ENCODE results near the gene POLD2.
"Not testable (repeated sequence)": the region's sequence is repeated elsewhere in the genome, so short reads cannot be mapped to it uniquely, and the experiment has no call there.

Gene POLD2

DNA sequence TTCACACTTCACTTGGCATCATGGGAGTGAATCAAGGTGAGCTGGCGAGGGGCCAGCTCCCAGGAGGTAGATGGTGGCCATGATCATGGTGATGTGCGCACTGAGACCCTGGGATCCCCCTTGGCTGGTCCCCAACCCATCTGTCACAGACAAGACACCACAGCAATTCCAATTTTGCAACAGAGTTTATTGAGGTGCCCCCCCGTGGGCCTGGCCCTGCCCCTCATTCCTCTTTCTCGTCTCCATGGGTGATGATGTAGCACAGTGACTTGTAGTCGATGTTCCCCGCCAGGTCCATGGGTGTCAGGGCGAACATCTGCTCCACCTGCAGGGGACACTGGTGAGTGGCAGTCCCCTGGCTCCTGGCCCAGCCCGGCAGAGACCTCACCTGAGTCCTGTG lies 15.3 kb upstream of the POLD2 start:
- DNase-seq, result no peak

DNA sequence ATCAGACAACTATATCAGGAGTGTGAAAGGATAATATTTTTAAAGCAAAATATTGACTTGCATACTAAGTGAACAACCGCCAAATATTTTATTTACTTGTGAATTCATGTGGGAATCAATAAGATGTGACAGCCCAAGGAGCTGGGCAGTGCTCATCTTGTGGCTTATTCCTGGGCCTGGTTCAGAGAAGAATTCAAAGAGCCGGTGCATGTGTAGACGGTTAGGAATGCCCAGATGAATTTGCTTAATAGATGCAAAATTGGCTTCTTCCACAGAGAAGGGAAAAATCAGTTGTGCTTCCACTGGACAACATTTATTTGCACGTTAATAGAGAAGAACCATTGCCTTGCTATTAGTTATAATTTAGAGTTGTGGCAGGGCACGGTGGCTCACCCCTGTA lies 13.4 kb upstream of the POLD2 start:
- DNase-seq, result no peak

DNA sequence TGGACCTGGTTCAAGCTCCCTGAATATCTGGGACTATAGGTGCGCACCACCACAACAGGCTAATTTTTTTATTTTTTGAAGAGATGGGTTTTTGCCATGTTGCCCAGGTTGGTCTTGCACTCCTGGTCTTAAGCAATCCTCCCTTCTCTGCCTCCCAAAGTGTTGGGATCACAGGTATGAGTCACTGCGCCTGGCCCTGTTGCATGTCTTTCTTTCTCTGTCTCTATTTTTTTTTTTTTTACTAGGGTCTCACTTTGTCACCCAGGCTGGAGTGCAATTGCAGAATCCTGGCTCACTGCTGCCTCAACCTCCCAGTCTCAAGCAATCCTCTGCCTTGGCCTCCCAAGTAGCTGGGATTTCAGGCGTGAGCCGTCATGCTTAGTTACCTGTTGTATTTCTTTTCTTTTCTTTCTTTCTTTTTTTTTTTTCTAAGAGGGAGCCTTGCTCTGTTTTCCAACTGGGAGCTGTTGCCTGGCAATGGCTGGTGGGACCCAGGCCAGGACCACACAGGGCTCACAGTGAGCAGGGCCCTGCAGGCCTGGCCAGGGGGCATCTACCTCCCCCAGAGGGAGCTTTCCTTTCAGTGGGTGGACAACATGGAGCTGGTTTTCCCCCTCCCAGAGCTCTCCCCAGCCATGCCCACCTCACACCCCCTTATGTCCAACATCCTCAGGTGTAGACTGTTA lies 11.7 kb upstream of the POLD2 start:
- no peak for DNase-seq

DNA sequence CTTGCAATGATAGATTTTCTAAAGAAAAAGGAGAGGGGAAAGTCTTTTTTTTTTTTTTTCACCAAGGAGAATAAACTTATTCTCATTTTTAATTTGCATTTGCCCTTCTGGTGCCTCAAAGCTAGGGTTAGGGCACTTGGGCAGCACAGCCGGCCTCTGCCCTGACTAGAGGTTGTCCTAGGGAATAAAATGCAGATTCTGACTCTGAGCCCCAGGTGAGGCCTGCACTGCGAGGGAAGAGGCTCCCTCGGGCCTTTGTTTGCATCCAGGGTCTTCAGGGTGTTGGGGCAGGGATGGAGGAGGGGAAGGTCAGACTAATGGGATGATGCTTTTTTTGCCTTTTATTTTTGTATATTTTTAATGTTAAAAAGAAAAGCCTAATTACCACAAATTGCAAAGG lies 9.9 kb upstream of the POLD2 start:
- no peak for DNase-seq

- DNase-seq, result no peak
These were observed 8.7 kb upstream of the POLD2 start for GRCh38 chr7:44132039-44132438.

DNA sequence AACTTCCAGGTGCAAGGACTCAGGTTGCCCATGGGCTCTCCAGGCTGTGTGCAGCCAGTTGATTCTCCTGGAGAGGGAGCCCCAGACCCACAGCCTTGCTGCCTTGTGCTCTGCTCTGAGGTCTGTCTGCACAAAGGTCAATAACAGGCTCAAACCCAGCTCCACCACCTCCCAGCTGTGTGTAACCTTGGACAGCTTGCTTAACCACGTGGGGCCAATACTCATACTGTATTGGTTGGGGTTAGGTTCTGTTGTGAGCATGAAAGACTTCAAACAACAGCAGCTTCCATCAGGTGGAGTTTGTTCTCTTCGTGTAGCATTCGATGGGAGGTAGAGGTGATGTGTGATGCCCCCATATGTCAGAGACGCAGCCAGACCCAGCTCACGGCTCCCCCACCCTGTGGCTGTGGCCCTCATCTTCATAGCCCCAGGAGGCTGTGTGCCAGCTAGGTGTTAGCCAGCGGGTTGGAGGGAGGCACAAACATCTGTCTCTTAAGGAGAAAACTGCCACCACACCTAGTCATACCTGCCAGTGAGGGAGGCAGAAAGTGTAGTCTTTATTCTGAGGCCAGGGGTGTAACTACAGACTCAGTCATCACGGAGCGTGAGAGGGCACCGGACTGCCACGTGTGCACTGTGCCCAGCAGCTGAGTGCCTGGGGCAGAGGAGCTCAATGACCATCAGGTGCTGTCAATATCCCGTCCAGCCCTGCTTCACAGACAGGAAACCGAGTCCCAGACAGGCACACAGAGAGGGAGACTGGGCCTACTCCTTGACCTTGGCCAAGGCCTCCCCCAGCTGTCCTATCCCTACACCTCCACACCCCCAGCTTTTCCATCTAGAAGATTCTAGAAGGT lies 8.1 kb upstream of the POLD2 start:
- DNase-seq, result no peak

DNA sequence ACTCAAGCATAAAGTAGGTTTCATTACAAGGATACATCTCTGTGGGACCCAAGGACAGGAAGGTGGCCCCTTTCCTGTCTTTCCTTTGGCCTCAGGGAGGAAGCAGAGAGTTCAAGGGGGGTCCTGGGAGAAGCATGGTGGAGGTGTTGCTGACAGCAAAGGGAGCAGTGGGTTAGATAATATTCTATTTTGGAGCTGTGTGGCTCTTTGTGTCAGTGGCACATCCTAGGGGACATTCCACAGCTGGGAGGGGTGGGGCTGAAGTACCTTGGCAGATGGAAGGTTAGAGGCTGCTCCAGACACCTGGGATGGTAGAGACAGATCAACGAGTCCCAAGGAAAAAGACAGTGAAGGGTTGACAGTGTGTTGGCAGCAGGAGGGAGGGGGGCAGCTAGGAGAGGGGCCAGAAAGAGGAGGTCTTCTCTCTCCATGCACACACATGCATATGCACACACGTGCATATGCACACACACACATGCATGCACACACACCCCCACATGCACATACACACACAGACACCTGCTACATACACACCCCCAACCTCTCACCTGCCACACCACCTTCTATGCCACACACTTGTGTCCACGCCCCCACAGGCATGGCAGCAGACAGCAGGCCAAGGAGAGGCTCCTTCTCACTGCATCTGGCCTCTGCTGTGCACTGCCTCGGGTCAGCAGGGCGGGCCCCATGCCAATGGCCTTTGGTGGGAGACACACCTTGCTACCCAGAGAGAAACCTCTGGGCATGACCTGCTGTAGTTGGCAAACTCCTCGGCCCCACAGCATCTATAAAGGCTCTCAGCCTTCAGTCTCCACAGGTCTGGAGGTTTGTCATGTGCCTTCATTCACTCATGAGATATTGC lies 5.6 kb upstream of the POLD2 start:
- DNase-seq, result no peak

DNA sequence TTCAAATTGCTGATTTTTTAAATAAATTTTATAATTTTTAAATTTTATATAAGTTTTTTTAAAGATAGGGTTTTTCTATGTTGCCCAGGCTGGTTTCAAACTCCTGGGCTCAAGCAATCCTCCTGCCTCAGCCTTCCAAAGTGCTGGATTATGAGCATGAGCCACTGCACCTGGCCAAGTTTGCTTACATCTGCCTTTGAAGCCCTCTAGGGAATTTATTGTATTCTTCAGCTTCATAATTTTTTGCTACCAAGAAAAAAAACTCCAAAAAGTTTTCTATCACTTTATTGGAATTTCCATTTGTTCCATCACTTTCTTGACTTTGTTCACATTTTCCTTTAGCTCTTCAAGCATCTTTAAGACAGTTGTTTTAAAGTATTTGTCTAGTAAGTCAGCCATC lies 3.8 kb upstream of the POLD2 start:
- DNase-seq, result no peak

DNA sequence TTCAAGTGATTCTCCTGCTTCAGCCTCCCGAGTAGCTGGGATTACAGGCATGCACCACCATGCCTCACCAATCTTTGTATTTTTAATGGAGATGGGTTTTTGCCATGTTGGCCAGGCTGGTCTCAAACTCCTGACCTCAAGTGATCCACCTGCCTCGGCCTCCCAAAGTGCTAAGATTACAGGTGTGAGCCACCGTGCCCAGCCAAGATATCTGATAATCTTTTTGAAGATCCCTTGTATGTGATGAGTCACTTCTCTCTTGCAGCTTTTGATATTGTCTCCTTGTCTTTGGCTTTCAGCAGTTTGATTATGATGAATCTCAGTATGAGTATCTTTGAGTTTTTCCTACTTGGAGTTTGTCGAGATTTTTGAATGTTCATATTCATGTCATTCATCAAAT lies 3.2 kb upstream of the POLD2 start:
- DNase-seq, result not testable (repeated sequence)

DNA sequence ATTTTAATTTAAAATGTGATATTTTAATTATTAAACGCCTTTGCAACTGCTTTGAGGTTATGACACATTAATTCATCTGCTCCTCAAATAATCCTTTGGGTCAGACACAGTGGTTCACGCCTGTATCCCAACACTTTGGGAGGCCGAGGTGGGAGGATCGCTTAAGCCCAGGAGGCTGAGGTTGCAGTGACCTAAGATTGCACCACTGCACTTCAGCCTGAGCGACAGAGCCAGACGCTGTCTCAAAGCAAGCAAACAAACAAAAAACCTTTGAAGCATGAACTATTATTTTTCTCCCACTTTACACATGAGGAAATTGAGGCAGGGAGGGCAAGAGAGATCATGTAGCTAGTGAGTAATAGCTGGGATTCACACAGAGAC lies 1.5 kb upstream of the POLD2 start:
- no peak for DNase-seq

DNA sequence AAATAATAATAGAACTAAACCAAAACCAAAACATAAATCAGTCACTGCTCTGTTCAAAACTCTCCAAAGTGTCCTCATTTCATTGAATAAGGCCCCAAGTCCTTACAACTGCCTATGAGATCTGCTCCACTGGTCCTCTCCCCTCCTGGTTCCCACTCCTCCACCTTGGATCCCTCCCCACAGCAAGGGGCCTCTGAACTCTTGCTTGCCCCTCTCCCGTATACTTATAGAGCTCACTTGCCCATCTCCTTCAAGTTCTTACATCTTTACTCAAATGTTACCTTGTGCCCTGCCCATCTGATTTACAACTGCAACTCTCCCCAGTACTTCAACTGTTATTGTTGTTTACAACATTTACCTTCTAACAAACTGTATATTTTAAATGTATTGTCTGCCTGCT lies 819 bp downstream of the POLD2 start:
- no peak for DNase-seq

DNA sequence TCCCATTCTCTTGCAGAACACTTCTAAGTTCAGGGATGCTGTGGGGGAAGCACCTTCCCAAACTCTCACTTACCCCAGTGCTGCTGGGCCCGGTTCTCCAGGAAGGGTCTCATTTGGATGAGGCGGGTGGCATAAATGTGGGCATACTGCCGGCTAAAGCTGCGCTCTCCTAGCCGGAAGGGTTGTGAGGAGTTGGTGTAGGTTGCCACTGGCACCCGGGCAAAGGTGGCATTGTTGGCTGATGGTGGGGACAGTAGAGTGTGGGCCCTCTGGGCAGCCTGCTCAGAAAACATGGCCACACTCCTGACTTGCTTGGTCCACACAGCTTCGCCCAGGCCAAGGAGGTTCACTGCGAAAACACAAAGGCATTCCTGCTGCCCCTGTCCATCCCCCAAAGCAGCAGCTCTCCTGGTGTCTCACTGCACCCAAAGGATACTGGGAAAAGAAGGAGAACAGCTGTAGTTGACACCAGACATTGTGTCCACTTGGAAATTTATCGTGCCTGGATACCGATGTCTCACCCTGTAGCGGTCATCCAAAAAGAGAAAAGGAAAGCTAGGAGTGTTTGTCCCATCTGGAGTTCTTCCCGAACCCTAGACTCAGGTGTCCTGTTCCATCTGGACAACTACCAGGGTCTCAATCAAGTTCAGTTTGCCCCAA lies 1.5 kb downstream of the POLD2 start:
- no peak for DNase-seq

- no peak for DNase-seq
These were observed 3.0 kb downstream of the POLD2 start for GRCh38 chr7:44120395-44120794.

- DNase-seq, result no peak
These were observed 3.4 kb downstream of the POLD2 start for GRCh38 chr7:44119829-44120380.

DNA sequence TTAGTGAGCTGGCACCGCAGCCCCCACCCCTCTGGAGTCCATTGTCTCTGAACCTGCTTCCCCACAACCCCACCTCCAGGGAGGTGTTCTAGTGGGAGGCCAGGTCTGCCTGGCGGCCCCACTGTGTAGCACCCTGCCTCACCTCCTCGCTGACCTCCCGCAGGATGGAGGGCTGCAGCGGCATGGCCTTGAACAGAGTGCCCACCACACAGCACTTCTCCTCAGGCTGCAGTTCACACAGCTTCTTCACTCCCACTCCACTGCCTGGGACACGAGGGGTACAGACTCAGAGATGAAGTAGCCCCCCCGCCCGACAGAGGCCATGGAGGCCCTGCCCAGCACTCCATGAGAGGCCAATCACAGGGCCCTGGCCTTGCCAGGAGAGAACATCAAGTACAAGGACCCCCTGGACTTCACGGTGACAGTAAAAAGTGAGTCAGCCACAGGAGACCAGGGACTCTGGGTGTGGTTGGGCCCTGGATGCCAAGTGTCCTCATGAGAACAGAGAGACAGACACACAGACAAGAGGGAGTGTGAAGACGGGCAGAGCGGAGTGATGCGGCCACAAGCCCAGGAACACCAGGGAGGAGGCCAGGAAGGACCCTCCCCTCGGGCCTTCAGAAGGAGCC lies 5.4 kb downstream of the POLD2 start:
- no peak for DNase-seq

DNA sequence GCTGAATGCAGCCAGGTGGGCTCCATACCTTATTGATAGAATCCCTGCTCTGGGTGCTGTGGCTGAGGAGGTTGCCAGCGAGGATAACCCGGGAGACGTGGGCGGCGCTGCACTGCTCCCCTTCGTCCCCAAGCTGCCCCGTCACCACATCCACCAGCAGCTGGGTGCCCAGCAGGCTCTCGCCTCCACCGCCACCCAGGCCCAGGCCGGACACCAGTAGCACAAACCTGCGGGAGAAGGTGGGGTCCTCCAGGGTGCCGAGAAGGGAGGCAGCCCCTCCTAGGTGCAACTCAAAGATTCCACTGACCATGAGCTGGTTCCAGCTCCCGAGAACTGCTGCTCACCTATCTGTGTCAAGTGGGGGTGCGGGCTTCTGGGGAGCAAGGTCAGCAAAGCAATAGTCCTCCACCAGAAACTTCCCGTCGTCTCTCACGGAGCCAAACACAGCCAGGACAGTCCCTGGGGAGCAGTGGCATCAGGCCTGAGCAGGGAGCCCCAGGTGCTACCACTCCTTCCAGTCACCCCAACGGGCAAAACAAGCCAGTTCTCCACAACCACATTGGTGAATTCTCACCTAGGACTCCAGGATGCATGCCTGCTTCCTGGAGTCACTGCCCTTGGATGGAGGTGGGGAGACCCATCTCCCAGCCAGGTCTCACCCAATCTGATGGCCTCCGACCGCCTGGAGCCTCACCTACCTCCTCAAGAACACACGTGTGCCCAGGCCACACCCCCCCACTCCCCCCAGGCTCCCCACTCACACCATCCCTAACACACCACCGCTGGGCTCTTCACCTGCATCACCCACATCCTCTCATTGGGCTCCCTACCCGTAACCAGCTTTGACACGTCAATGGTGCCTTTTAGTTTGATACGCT lies 6.3 kb downstream of the POLD2 start:
- DNase-seq, result no peak

DNA sequence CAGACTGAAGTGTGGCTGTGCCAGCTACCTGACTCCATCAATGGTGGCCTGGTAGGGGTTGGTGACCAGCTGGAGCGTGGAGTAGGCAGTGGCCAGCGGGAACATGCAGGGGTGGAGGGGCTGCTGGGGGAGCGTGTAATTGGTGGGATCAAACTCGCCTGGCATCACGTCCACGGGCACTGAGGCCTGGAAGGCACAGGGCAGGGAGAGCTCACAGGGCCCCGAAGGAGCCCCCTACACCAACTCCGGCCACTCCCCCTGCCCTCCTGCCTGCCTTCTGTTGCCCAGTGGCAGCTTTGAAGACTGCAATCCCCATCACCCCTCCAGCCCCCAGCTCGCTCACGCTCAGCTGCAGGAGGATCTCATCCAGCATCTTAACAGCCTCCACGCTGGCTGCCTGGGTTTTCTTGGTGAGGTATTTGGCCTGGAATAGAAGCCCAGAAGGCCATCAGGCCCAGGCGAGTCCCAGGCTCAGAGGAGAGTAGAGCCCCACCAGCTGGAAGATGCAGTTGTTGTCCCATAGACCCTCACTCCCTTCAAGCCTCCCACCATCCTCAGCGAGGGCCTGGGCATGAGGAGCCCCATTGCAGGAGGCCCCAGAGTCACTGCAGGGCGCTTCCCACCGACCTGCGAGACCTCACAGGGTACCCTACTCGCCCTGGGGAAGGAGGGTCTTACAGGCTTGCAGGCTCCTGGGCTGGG lies 7.1 kb downstream of the POLD2 start:
- no peak for DNase-seq

GRCh38 chr7:44114586-44115310 lies 8.6 kb downstream of the POLD2 start:
- no peak for DNase-seq

- DNase-seq, result no peak
These were observed 9.5 kb downstream of the POLD2 start for GRCh38 chr7:44113764-44114354.
